ENCODE results near the gene UBL5.

UBL5 gene

DNA sequence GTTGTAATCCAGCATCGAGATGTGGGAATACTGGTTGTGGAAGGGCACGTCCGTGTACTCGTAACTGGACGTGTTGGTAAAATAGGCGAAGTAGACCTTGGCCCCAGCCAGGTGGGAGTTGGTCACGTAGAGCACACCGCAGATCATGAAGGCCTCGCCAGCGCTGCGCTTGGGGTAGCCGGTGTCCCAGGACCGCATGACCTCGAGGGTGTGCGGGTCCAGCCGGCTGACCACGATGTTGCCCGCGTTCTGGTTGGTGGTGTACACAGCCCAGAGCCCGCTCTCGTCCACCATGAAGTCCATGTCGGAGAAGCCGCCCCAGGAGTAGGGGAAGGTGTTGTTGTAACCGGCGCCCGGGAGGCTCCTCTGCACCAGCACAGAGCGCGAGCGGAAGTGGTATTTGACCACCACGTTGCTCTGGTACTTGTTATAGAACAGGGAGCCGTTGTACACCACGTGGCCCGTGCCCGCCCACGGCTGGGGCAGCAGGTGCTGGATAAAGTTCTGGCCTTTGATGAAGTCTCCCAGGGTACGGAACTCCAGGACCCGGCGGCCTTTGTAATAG is 26.6 kb downstream of the UBL5 start:
- H3K4me1 ChIP-seq = no peaks in the 10 kb centered on the region
- H3K79me2 ChIP-seq = no peaks in the 10 kb centered on the region
- no peak overlapping the region for H3K4me3 ChIP-seq (ENCODE audit: low read depth, low read length)
- TF ChIP-seq, protein P1, sequence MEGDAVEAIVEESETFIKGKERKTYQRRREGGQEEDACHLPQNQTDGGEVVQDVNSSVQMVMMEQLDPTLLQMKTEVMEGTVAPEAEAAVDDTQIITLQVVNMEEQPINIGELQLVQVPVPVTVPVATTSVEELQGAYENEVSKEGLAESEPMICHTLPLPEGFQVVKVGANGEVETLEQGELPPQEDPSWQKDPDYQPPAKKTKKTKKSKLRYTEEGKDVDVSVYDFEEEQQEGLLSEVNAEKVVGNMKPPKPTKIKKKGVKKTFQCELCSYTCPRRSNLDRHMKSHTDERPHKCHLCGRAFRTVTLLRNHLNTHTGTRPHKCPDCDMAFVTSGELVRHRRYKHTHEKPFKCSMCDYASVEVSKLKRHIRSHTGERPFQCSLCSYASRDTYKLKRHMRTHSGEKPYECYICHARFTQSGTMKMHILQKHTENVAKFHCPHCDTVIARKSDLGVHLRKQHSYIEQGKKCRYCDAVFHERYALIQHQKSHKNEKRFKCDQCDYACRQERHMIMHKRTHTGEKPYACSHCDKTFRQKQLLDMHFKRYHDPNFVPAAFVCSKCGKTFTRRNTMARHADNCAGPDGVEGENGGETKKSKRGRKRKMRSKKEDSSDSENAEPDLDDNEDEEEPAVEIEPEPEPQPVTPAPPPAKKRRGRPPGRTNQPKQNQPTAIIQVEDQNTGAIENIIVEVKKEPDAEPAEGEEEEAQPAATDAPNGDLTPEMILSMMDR (IDR thresholded peaks at IDR 0.05) = no peak
- H3K27me3 ChIP-seq (ENCODE audit: control insufficient read depth, insufficient read depth, low read length) = no peaks in the 10 kb centered on the region
- no peak overlapping the region for H3K27ac ChIP-seq
- no peak overlapping the region for H2AFZ ChIP-seq
- no peaks in the 10 kb centered on the region for H3K9me3 ChIP-seq (ENCODE audit: control insufficient read depth, low read length)
- no peak overlapping the region for H3K4me2 ChIP-seq (ENCODE audit: low read length)
- H3K36me3 ChIP-seq (ENCODE audit: control insufficient read depth, insufficient read depth, low read length) = no peaks in the 10 kb centered on the region
- no peak overlapping the region for H3K9ac ChIP-seq

DNA sequence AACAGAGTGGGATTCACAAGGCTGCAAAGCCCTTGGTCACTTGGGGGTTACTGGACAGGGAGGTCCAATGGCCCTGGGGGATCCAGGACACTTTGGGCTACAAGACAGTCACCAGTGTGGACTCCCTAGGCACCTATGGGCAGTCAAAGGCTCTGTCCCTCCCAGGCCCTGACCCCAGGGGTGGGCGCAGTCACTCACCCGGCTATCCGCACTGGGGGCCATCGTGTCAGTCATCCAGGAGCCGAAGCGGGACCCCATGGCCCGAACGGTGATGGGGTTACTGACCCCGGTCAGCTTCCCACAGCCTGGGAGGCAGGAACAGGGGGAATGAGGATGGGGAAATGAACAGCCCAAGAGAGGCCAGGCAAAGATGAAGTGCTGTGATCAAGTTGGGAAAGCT is 28.9 kb downstream of the UBL5 start:
- Histone ChIP-seq H3K4me2 (ENCODE audit: low read length) (no peak overlapping the region), H3K9ac (no peak overlapping the region), H3K79me2 (no peaks in the 10 kb centered on the region), H3K4me1 (no peaks in the 10 kb centered on the region), H3K27ac (no peak overlapping the region), H3K27me3 (ENCODE audit: control insufficient read depth, insufficient read depth, low read length) (no peaks in the 10 kb centered on the region), H3K4me3 (ENCODE audit: low read depth, low read length) (no peak overlapping the region), H3K36me3 (ENCODE audit: control insufficient read depth, insufficient read depth, low read length) (no peaks in the 10 kb centered on the region), H3K9me3 (ENCODE audit: control insufficient read depth, low read length) (no peaks in the 10 kb centered on the region), H2AFZ (no peak overlapping the region)
- TF ChIP-seq, protein P1 (IDR thresholded peaks at IDR 0.05) = no peak

DNA sequence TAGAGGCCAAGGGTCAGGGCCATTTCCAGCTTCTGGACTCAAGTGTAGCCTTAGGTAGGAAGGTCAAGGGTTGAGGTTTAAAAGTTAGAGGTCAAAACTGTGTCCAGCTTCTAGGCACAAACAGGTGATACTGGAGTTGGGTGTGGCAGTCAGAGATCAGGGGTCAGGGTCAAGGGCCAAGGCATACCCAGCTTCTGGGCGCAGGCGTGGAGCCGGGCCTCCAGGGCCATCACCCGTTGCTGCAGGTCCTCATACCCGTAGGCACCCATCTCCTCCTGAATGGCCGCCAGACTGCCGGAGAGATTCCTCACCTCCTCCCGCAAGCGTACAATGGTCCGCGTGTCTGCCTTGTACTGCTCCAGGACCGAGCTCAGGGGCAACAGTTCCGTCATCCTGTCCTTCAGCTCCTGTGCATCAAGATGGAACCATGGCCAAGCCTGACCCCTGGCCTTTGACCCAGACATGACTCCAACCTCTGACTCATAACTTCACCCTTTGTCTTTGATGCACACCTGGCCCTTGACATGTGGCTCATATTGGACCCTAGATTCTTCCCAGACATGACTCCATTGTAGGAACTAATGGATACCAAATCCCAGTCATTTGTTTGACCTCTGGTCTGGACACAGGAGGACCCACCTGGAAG is 29.5 kb downstream of the UBL5 start:
- H3K79me2 ChIP-seq = no peaks in the 10 kb centered on the region
- no peak overlapping the region for H3K9ac ChIP-seq
- no peak overlapping the region for H3K27ac ChIP-seq
- no peak overlapping the region for H3K4me3 ChIP-seq (ENCODE audit: low read depth, low read length)
- H3K4me2 ChIP-seq (ENCODE audit: low read length) = no peak overlapping the region
- no peaks in the 10 kb centered on the region for H3K9me3 ChIP-seq (ENCODE audit: control insufficient read depth, low read length)
- H3K4me1 ChIP-seq = no peaks in the 10 kb centered on the region
- no peak overlapping the region for H2AFZ ChIP-seq
- no peaks in the 10 kb centered on the region for H3K27me3 ChIP-seq (ENCODE audit: control insufficient read depth, insufficient read depth, low read length)
- H3K36me3 ChIP-seq (ENCODE audit: control insufficient read depth, insufficient read depth, low read length) = no peaks in the 10 kb centered on the region
- TF ChIP-seq, protein P1 (IDR thresholded peaks at IDR 0.05) = no peak

DNA sequence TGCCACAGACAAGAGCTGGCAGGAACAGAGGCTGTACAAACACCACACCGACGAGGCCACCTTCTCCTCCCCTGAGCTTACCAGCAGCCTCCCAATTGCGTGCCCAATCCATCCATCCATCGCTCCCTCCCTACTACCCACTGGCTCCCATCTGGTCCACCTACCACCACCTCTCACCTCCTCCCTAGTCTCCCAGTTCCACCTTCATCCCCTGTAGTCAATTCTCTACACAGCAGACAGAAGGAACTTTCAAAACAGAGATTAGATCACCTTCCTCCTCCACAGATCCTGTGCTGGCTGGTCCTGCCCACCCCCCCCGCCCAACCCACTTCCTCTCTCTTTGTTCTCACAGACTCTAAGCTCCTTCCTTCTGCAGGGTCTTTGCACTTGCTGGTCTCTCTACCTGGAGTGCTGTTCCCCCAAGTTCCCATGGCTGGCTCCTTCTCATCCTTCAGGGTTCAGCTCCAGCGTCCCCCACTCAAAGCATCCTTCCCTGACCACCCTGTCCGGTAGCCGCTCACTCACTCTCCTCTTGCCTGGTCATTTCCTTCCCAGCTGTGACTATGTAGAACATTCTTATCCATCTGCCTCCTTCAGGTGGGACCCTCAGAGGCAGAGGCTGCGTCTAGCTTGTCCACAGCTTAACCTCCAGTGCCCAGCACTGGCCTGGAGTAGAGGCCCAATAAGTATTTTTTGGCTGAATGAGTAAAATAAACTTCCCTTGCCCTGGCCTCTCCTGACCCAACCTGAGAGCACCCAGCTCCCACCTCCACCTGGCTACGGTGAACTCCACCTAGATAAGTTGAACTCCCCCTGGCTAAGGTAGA is 30.4 kb downstream of the UBL5 start:
- no peaks in the 10 kb centered on the region for H3K27me3 ChIP-seq (ENCODE audit: control insufficient read depth, insufficient read depth, low read length)
- TF ChIP-seq, protein P1 (IDR thresholded peaks at IDR 0.05) = no peak
- H3K79me2 ChIP-seq = no peaks in the 10 kb centered on the region
- no peak overlapping the region for H3K4me3 ChIP-seq (ENCODE audit: low read depth, low read length)
- H3K27ac ChIP-seq = no peak overlapping the region
- no peaks in the 10 kb centered on the region for H3K4me1 ChIP-seq
- no peaks in the 10 kb centered on the region for H3K36me3 ChIP-seq (ENCODE audit: control insufficient read depth, insufficient read depth, low read length)
- no peak overlapping the region for H3K9ac ChIP-seq
- H3K9me3 ChIP-seq (ENCODE audit: control insufficient read depth, low read length) = no peaks in the 10 kb centered on the region
- no peak overlapping the region for H2AFZ ChIP-seq
- H3K4me2 ChIP-seq (ENCODE audit: low read length) = no peak overlapping the region
